Trophoblast cell (in vitro differentiated cells and primary cell): ENCODE measurements around the gene RAB11FIP4.

Experiments
- DNase-seq, 2 donors: peaks; one replicate each; pipeline ENCODE4 v3.0.0-alpha.2; 2016
- H2AFZ ChIP-seq: 2 replicates; pipeline ENCODE4 v1.6.1; 2013; ENCODE audit warnings: low read length, moderate library complexity, mild to moderate bottlenecking; ENCODE audit not compliant: insufficient read depth, poor library complexity
- H2AK5ac ChIP-seq: 2 replicates; pipeline ENCODE4 v1.6.1; 2013; ENCODE audit warnings: mild to moderate bottlenecking, low read length
- H2BK120ac ChIP-seq: 2 replicates; pipeline ENCODE4 v1.6.1; 2013; ENCODE audit warnings: low read length, mild to moderate bottlenecking, moderate library complexity; ENCODE audit not compliant: insufficient read depth, poor library complexity
- H2BK12ac ChIP-seq: 2 replicates; pipeline ENCODE4 v1.6.1; 2013; ENCODE audit warnings: mild to moderate bottlenecking, low read length, moderate library complexity
- H2BK5ac ChIP-seq: 2 replicates; pipeline ENCODE4 v1.6.1; 2013; ENCODE audit warnings: low read length, low read depth, moderate library complexity, mild to moderate bottlenecking; ENCODE audit not compliant: poor library complexity
- H3K14ac ChIP-seq: 2 replicates; pipeline ENCODE4 v1.6.1; 2013; ENCODE audit warnings: mild to moderate bottlenecking, low read length
- H3K18ac ChIP-seq: 2 replicates; pipeline ENCODE4 v1.6.1; 2013; ENCODE audit warnings: mild to moderate bottlenecking, low read length
- H3K23ac ChIP-seq: 2 replicates; pipeline ENCODE4 v1.6.1; 2013; ENCODE audit warnings: low read length
- H3K27ac ChIP-seq: 2 replicates; pipeline ENCODE4 v1.5.1; 2013; ENCODE audit warnings: low read depth, mild to moderate bottlenecking, inconsistent platforms, low read length, moderate library complexity
- H3K27me3 ChIP-seq: 2 replicates; pipeline ENCODE4 v1.6.1; 2013; ENCODE audit warnings: inconsistent platforms, mild to moderate bottlenecking, low read length, moderate library complexity; ENCODE audit not compliant: insufficient read depth
- H3K36me3 ChIP-seq, 2 experiments: 1 replicate in 1 of 2; 2 replicates in 1 of 2; pipeline ENCODE4 v1.6.1; 2013; ENCODE audit warnings: low read length in 2 of 2, mild to moderate bottlenecking in 2 of 2, moderate library complexity in 1 of 2; ENCODE audit not compliant: insufficient read depth in 2 of 2, control insufficient read depth in 1 of 2
- H3K4ac ChIP-seq: 2 replicates; pipeline ENCODE4 v1.6.1; 2013; ENCODE audit warnings: low read depth, mild to moderate bottlenecking, low read length, moderate library complexity
- H3K4me1 ChIP-seq, 2 experiments: 1 replicate in 1 of 2; 2 replicates in 1 of 2; pipeline ENCODE4 v1.6.1; 2013; ENCODE audit warnings: low read length in 2 of 2, mild to moderate bottlenecking in 2 of 2, moderate library complexity in 1 of 2; ENCODE audit not compliant: insufficient read depth in 2 of 2, control insufficient read depth in 1 of 2
- H3K4me2 ChIP-seq: 2 replicates; pipeline ENCODE4 v1.6.1; 2013; ENCODE audit warnings: inconsistent platforms, mild to moderate bottlenecking, low read length, moderate library complexity
- H3K4me3 ChIP-seq: 2 replicates; pipeline ENCODE4 v1.5.1; 2013; ENCODE audit warnings: mild to moderate bottlenecking, low read depth, low read length, inconsistent platforms
- H3K79me1 ChIP-seq: one replicate; pipeline ENCODE4 v1.6.1; 2013; ENCODE audit warnings: low read length
- H3K79me2 ChIP-seq: 2 replicates; pipeline ENCODE4 v1.6.1; 2013; ENCODE audit warnings: low read length, mild to moderate bottlenecking; ENCODE audit not compliant: control insufficient read depth, insufficient read depth, poor library complexity
- H3K9ac ChIP-seq: 2 replicates; pipeline ENCODE4 v1.6.1; 2013; ENCODE audit warnings: mild to moderate bottlenecking, low read length
- H3K9me3 ChIP-seq: 2 replicates; pipeline ENCODE4 v1.6.1; 2013; ENCODE audit warnings: low read depth, mild to moderate bottlenecking, control low read depth, inconsistent platforms, low read length; ENCODE audit not compliant: insufficient read depth
- H4K12ac ChIP-seq: 2 replicates; pipeline ENCODE4 v1.6.1; 2013; ENCODE audit warnings: low read depth, mild to moderate bottlenecking, low read length, moderate library complexity
- H4K8ac ChIP-seq: 2 replicates; pipeline ENCODE4 v1.6.1; 2013; ENCODE audit warnings: low read depth, mild to moderate bottlenecking, low read length, moderate library complexity
- H4K91ac ChIP-seq: one replicate; pipeline ENCODE4 v1.6.1; 2013; ENCODE audit warnings: low read depth, mild to moderate bottlenecking, low read length, moderate library complexity
- WGBS: extraction: QIAGEN DNeasy Blood & Tissue Kit; methylation state at CpG from one replicate; pipeline ENCODE4 v1.1.7; 2013; ENCODE audit warnings: missing lambda C conversion rate; ENCODE audit not compliant: insufficient read length, insufficient coverage; ENCODE audit errors: extremely low coverage; 5-methylcytosine and 5-hydroxymethylcytosine counted together

RAB11FIP4 gene

DNA sequence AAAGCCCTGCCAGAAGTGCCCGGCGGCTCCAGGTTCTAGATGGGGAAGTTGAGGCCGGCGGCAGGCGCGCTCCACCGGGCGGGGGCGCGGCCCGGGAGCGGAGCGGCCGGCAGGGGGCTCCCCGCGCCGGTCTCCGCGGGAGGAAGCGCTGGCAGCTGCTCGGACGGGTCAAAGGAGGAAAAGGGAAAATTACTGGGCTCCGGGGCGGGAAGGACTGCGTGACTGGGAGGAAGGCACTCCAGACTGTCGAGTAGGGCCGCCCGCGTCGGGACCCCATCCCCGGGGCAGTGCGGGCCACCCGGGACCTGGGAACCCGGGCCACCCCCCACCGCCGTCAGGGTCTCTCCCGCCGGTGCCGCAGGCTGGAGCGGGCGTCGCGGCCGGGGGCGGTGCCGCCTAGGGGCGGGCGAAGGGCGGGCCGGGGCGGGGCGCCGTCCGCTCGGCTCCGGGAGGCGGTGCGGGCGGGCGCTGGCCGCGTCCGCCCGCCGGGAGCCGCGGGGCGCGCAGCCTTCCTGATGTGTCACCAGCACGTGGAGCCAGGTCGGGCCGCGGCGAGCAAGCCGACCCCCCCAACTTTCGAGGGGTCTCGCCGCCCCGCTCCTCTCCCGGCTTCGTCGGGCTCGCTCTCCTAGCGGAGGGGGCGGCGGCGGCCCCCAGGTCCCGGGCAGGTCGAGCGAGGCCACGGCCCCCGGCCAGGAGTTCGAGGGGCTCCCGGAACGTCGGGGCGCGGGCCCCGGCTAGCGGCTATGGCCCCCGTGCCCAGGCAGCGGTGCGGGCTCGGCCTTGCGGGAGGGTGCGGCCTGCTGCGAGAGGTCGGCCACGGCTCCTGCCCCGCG lies 167.5 kb downstream of the RAB11FIP4 start:
- no CpG with 5 or more reads among the region's 111 CpGs for WGBS
- peak overlapping the region; percentile 95 for H4K12ac ChIP-seq
- H3K36me3 ChIP-seq, result peaks cover 0 to 1% of the 10 kb centered on the region in 2 experiments
- H4K91ac ChIP-seq, result peak overlapping the region; percentile 92
- H3K27ac ChIP-seq, result peak overlapping the region; percentile 78
- H3K4ac ChIP-seq, result peak overlapping the region; percentile 71
- H3K79me2 ChIP-seq, result peaks cover 13% of the 10 kb centered on the region
- H3K4me2 ChIP-seq, result peak overlapping the region; percentile 87
- peak overlapping the region; percentile 90 for H2BK5ac ChIP-seq
- H3K9me3 ChIP-seq, result no peaks in the 10 kb centered on the region
- peak; percentile 82 to 85 for DNase-seq
- peak overlapping the region; percentile 74 for H3K14ac ChIP-seq
- H4K8ac ChIP-seq, result peak overlapping the region; percentile 92
- no peak overlapping the region for H3K23ac ChIP-seq
- H3K9ac ChIP-seq, result peak overlapping the region; percentile 79
- H2BK120ac ChIP-seq, result peak overlapping the region; percentile 94
- H2BK12ac ChIP-seq, result peak overlapping the region; percentile 95
- peaks cover 7% of the 10 kb centered on the region for H3K27me3 ChIP-seq
- peak overlapping the region; percentile 52 for H2AK5ac ChIP-seq
- peaks cover 29 to 37% of the 10 kb centered on the region in 2 experiments for H3K4me1 ChIP-seq
- peak overlapping the region; percentile 95 for H3K18ac ChIP-seq
- H2AFZ ChIP-seq, result peak overlapping the region; percentile 83
- H3K79me1 ChIP-seq, result peaks cover 26% of the 10 kb centered on the region
- H3K4me3 ChIP-seq, result peak overlapping the region; percentile 73

DNA sequence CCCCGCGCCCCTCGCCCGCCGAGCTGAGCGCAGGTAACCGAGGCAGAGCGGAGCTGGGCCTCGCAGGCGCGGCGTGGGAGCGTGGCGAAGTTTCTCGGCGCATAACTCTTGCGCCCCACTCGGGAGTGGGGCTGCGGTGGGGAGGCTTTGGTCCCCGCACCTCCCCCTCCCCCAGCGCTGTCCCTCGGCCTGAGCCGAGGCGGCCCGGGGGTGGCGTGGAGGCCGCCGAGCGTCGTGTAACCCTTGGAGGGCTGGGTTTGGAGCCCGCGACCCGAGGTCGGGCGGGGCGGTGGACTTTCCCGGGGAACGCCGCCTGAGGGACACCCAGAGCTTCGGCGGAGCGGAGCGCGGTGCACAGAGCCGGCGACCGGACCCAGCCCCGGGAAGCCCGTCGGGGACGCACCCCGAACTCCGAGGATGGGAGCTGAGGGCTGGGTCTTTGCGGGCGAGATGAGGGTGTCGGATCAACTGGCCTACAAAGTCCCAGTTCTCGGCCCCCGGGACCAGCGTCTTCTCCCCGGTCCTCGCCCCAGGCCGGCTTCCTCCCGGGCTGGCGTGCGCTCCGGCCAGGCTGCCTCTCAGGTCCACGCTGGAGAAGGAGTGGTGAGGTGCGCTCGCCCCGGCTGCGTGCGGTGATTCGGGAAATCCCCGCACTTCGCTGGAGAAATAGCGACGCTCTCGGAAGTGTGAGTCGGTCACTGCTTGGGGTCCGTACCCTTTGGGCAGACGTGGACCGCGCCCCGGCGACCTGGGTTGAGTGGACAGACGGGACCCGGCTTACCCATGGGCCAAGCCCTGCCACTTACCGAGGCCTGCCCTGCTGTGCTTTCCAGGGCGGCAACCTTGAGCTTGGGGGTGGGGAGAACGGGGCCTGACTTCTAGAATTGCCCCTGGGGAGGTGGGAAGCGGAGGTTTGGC lies 168.4 kb downstream of the RAB11FIP4 start:
- Histone ChIP-seq H2BK12ac (peak overlapping the region; percentile 55), H4K8ac (peak overlapping the region; percentile 72)
- DNase-seq, result peak in 1 of 2 donors; percentile 53

DNA sequence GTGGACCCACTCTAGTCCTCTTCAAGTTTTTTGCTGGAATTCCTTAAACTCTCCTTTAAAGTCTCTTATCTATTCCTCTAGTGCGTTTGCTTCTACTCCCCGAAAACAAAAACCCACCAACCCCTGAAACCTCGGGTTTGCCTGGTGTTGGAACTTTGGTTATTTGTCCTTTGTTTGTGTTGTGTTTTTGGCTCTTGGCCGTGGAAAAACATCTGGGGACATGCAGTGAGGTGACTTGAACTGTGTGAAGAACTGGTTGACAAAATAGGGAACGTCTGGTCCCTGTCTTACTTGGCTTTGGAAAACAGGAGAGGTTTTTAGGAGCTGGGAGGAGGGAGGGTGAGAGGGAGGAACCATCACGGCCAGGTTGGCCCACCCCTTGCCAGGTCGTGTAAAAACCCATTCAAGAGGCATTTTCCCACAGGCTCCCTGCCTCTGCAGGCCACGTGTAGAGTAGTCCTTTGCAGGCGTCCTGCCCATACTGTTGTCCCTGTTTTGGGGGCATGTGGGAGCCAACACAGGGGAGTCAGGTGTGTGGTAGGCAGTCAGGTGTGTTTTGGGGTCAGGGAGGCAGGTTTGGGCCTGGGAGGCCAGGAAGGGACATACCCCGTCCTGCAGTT lies 169.3 kb downstream of the RAB11FIP4 start:
- H2AFZ ChIP-seq, result no peak overlapping the region
- H2BK5ac ChIP-seq, result no peak overlapping the region
- peaks cover 0 to 1% of the 10 kb centered on the region in 2 experiments for H3K36me3 ChIP-seq
- H3K9me3 ChIP-seq, result no peaks in the 10 kb centered on the region
- no peak overlapping the region for H4K8ac ChIP-seq
- no peak overlapping the region for H2AK5ac ChIP-seq
- no peak overlapping the region for H3K4me3 ChIP-seq
- no peak overlapping the region for H2BK12ac ChIP-seq
- H4K91ac ChIP-seq, result peak overlapping the region; percentile 17
- no peak overlapping the region for H2BK120ac ChIP-seq
- H3K4me1 ChIP-seq, result peaks cover 29 to 44% of the 10 kb centered on the region in 2 experiments
- no peak overlapping the region for H4K12ac ChIP-seq
- H3K27ac ChIP-seq, result no peak overlapping the region
- H3K4ac ChIP-seq, result no peak overlapping the region
- WGBS, result 100% methylated on average over 2 of the region's 10 CpGs
- peak overlapping the region; percentile 87 for H3K4me2 ChIP-seq
- H3K14ac ChIP-seq, result no peak overlapping the region
- H3K79me2 ChIP-seq, result peaks cover 13% of the 10 kb centered on the region
- H3K23ac ChIP-seq, result peak overlapping the region; percentile 19
- H3K18ac ChIP-seq, result no peak overlapping the region
- peaks cover 7% of the 10 kb centered on the region for H3K27me3 ChIP-seq
- H3K9ac ChIP-seq, result no peak overlapping the region
- DNase-seq, result peak in 1 of 2 donors; percentile 59
- peaks cover 26% of the 10 kb centered on the region for H3K79me1 ChIP-seq

More for the DNA sequence above, 168.4 kb downstream of the RAB11FIP4 start:
- H3K23ac ChIP-seq, result no peak overlapping the region
- H3K9me3 ChIP-seq, result no peaks in the 10 kb centered on the region
- H3K4me1 ChIP-seq, result peaks cover 27 to 35% of the 10 kb centered on the region in 2 experiments
- peak overlapping the region; percentile 45 for H2BK120ac ChIP-seq
- peak overlapping the region; percentile 73 for H3K4me3 ChIP-seq
- peak overlapping the region; percentile 52 for H2AK5ac ChIP-seq
- peak overlapping the region; percentile 22 for H2BK5ac ChIP-seq
- peak overlapping the region; percentile 87 for H3K4me2 ChIP-seq
- peak overlapping the region; percentile 27 for H4K12ac ChIP-seq
- peaks cover 7% of the 10 kb centered on the region for H3K27me3 ChIP-seq
- H3K36me3 ChIP-seq, result peaks cover 0 to 1% of the 10 kb centered on the region in 2 experiments
- WGBS, result no CpG with 5 or more reads among the region's 91 CpGs
- H3K14ac ChIP-seq, result peak overlapping the region; percentile 72
- H3K27ac ChIP-seq, result no peak overlapping the region
- H2AFZ ChIP-seq, result peak overlapping the region; percentile 83
- H3K4ac ChIP-seq, result peak overlapping the region; percentile 53
- peaks cover 13% of the 10 kb centered on the region for H3K79me2 ChIP-seq
- H3K79me1 ChIP-seq, result peaks cover 26% of the 10 kb centered on the region
- H3K9ac ChIP-seq, result peak overlapping the region; percentile 79
- peak overlapping the region; percentile 82 for H4K91ac ChIP-seq
- H3K18ac ChIP-seq, result peak overlapping the region; percentile 87
